HepG2 (cell line): ENCODE measurements around the gene NLRC3. TPM values are rescaled to one million over a fixed set of nuclear protein-coding genes. Genes with fewer than 3 reads are reported as not detected.
A peak's percentile ranks its signal among the peaks of the same experiment; 100 is the strongest.

ENCODE experiments used
- ATAC-seq: fragments of 200-7000 bp; cut with Tn5 transposase; 3 replicates; pipeline ENCODE4 v1.9.1; 2020; ENCODE audit warnings: mild to moderate bottlenecking, moderate library complexity
- BruUV-seq: library from RNA; stranded (reverse); fragments of 400-500 nt; replicated peaks from 2 replicates; lab custom pipeline; 2021; lab: Mats Ljungman, UMichigan
- CTCF ChIA-PET: fragments of 300-600 bp; formaldehyde crosslinking; extraction: SDS; loops from one replicate; lab custom pipeline; 2021; ENCODE audit warnings: low total read pairs, inconsistent platforms, low intra/inter-chr PET ratio; lab: Yijun Ruan, JAX
- POLR2A ChIA-PET: fragments of 350-600 bp; sonication (Branson Sonifier 250); formaldehyde crosslinking; loops from one replicate; lab custom pipeline; 2020; ENCODE audit warnings: antibody characterized with exemption, inconsistent platforms; lab: Yijun Ruan, JAX
- DNase-seq: peaks from one replicate; pipeline ENCODE4 v3.0.0-alpha.2; 2015; ENCODE audit warnings: low spot score
- FAIRE-seq: peaks from 3 replicates; lab custom pipeline; 2011; peaks lifted over from hg19 to GRCh38; lab: Jason Lieb, UNC
- H2AFZ ChIP-seq: one replicate; pipeline ENCODE4 v1.6.1; 2011; ENCODE audit warnings: low read length, inconsistent platforms
- H3K27ac ChIP-seq: fragments of 300-600 bp; 3 replicates; pipeline ENCODE4 v1.8.0; 2011; ENCODE audit warnings: mixed run types, mild to moderate bottlenecking, mixed read lengths, low read length, inconsistent platforms; ENCODE audit not compliant: insufficient read depth; ENCODE audit errors: extremely low read length
- H3K27me3 ChIP-seq, 2 experiments: fragments of 200-600 bp in 1 of 2; 2 replicates in 1 of 2; 3 replicates in 1 of 2; pipeline versions ENCODE4 v1.6.0 to v1.8.0; 2011; ENCODE audit warnings: low read length in 2 of 2, mild to moderate bottlenecking in 2 of 2, moderate library complexity in 2 of 2, inconsistent platforms in 1 of 2; ENCODE audit not compliant: insufficient read depth in 2 of 2, control insufficient read depth in 1 of 2
- H3K36me3 ChIP-seq, 2 experiments: fragments of 200-600 bp in 1 of 2; replicated peaks in 1 of 2; 2 replicates in 1 of 2; 3 replicates in 1 of 2; pipeline versions ENCODE4 v1.5.1 to v1.8.0; 2011; ENCODE audit warnings: low read length in 2 of 2, inconsistent platforms in 1 of 2; ENCODE audit not compliant: insufficient read depth in 2 of 2, control insufficient read depth in 1 of 2
- H3K4me1 ChIP-seq: 2 replicates; pipeline ENCODE4 v1.5.1; 2012; ENCODE audit warnings: low read length, inconsistent platforms; ENCODE audit not compliant: insufficient read depth
- H3K4me2 ChIP-seq: 2 replicates; pipeline ENCODE4 v1.6.0; 2011; ENCODE audit warnings: low read depth, low read length, inconsistent platforms
- H3K4me3 ChIP-seq, 3 experiments: fragments of 200-600 bp in 1 of 3; sonication (generic), shearing (Covaris generic) in 1 of 3; replicated peaks in 1 of 3; 2 replicates each; pipeline ENCODE4 v1.5.1; 2011 to 2016; ENCODE audit warnings: low read length in 3 of 3, inconsistent platforms in 2 of 3, low read depth in 2 of 3, mild to moderate bottlenecking in 2 of 3, control low read depth in 1 of 3, mixed read lengths in 1 of 3; ENCODE audit not compliant: insufficient read depth in 1 of 3
- H3K79me2 ChIP-seq: one replicate; pipeline ENCODE4 v1.6.1; 2011; ENCODE audit warnings: low read length, inconsistent platforms; ENCODE audit not compliant: insufficient read depth
- H3K9ac ChIP-seq: 2 replicates; pipeline ENCODE4 v1.6.0; 2011; ENCODE audit warnings: mild to moderate bottlenecking, low read depth, low read length, inconsistent platforms; ENCODE audit not compliant: insufficient read depth
- H3K9me3 ChIP-seq: 2 replicates; pipeline ENCODE4 v1.5.1; 2012; ENCODE audit warnings: mild to moderate bottlenecking, low read length
- H4K20me1 ChIP-seq: 2 replicates; pipeline ENCODE4 v1.6.0; 2011; ENCODE audit warnings: inconsistent platforms, mild to moderate bottlenecking, low read length, moderate library complexity; ENCODE audit not compliant: insufficient read depth
- HIVEP1 ChIP-seq: sonication (generic); formaldehyde crosslinking; IDR thresholded peaks from 2 replicates; pipeline ENCODE4 v1.4.0; 2020; ENCODE audit warnings: mild to moderate bottlenecking, missing genetic modification reagents
- MBD4 ChIP-seq: IDR thresholded peaks from 2 replicates; pipeline ENCODE4 v1.6.1; 2012; ENCODE audit warnings: low read length, inconsistent platforms, borderline replicate concordance
- SIX4 ChIP-seq: sonication (generic); formaldehyde crosslinking; IDR thresholded peaks from 2 replicates; pipeline ENCODE4 v1.4.0; 2020; ENCODE audit warnings: missing genetic modification reagents
- TBL1XR1 ChIP-seq: fragments of 150-350 bp; IDR thresholded peaks from 2 replicates; pipeline ENCODE4 v1.6.1; 2014; ENCODE audit warnings: borderline replicate concordance, low read length; ENCODE audit not compliant: partially characterized antibody
- ZNF264 ChIP-seq: sonication (generic); formaldehyde crosslinking; IDR thresholded peaks from 2 replicates; pipeline ENCODE4 v1.4.0; 2020; ENCODE audit warnings: missing genetic modification reagents
- ZNF282 ChIP-seq: fragments of 450-650 bp; IDR thresholded peaks from 2 replicates; pipeline ENCODE4 v1.6.1; 2018; ENCODE audit not compliant: partially characterized antibody
- ZNF574 ChIP-seq: sonication (generic); formaldehyde crosslinking; IDR thresholded peaks from 2 replicates; pipeline ENCODE4 v1.4.0; 2020; ENCODE audit warnings: missing genetic modification reagents
- whole genome bisulfite sequencing: methylation state at CpG from one replicate; pipeline ENCODE4 v1.1.6; 2017; ENCODE audit warnings: low lambda C conversion rate; 5-methylcytosine and 5-hydroxymethylcytosine counted together
- in situ Hi-C: cut with HindIII; loops from 2 replicates; pipeline ENCODE4 v1.10.0; 2017; ENCODE audit warnings: low pct_unique_long_range_greater_than_20kb; ENCODE audit not compliant: extremely low pct_ligation_motif_present
- intact Hi-C: fragments of 100-400 bp; cut with micrococcal nuclease; formaldehyde crosslinking; loops from one replicate; pipeline ENCODE4 v1.10.0; 2022; ENCODE audit not compliant: unreplicated experiment
- polyA plus RNA-seq, 8 experiments: library from polyadenylated mRNA; depleted of rRNA in 3 of 8; stranded (reverse) in 7 of 8; unstranded in 1 of 8; fragments of >200 nt; fragmentation: Illumina TruSeq in 4 of 8; extraction: Trizol in 4 of 8; gene quantifications; 2 replicates each; pipeline versions ENCODE4 v1.2.1 to v1.2.3, GENCODE V29; 2011 to 2016; ENCODE audit warnings: low read depth in 4 of 8, missing spikeins in 1 of 8, mixed read lengths in 1 of 8; ENCODE audit not compliant: insufficient read depth in 1 of 8
- total RNA-seq, 5 experiments: library from RNA; depleted of rRNA; stranded (reverse); fragments of >200 nt; fragmentation: Illumina TruSeq; extraction: Trizol; gene quantifications; 2 replicates each; pipeline ENCODE4 v1.2.3, GENCODE V29; 2016; ENCODE audit warnings: low read depth in 1 of 5

NLRC3 gene
- total and polyA plus RNA-seq, 2 of the 13 experiments (the other 11 are each of a cell fraction or from before 2014, with no cell fraction given): not detected

GRCh38 chr16:3550851-3551847 lies 26.1 kb downstream of the NLRC3 start:
- FAIRE-seq: no peak
- H3K9me3 ChIP-seq: no peaks in the 10 kb centered on the region
- H2AFZ ChIP-seq: no peak overlapping the region
- peaks cover 0 to 7% of the 10 kb centered on the region in 2 experiments; a peak in 1 of 5 replicates for H3K27me3 ChIP-seq
- no peak overlapping the region for H3K9ac ChIP-seq
- H3K4me3 ChIP-seq: no peak overlapping the region
- in situ Hi-C loops: no loop called here
- no peak for ATAC-seq
- ChIA-PET POLR2A (no interaction called here), CTCF (no interaction called here)
- peak; percentile 7 for TF ChIP-seq ZNF282
- no peak for TF ChIP-seq ZNF264 (CRISPR knock-in tag)
- 20% methylated on average over 6 of the region's 6 CpGs for WGBS
- no peaks in the 10 kb centered on the region for H3K79me2 ChIP-seq
- no peak overlapping the region for H3K27ac ChIP-seq
- H3K4me2 ChIP-seq: no peak overlapping the region
- peaks cover 8% of the 10 kb centered on the region; the same call in 1 of the 2 replicates for H3K4me1 ChIP-seq
- intact Hi-C loops: no loop called here
- no peaks in the 10 kb centered on the region for H4K20me1 ChIP-seq
- no peak for DNase-seq
- BruUV-seq: no TSS peak
- no peaks in the 10 kb centered on the region for H3K36me3 ChIP-seq

GRCh38 chr16:3549906-3550305 lies 27.3 kb downstream of the NLRC3 start:
- TF ChIP-seq ZNF574 (CRISPR knock-in tag) (no peak), MBD4 (no peak), TBL1XR1 (no peak), SIX4 (CRISPR knock-in tag) (no peak), HIVEP1 (no peak)
- Histone ChIP-seq H3K79me2 (no peaks in the 10 kb centered on the region), H4K20me1 (no peaks in the 10 kb centered on the region), H3K4me2 (no peak overlapping the region), H3K9me3 (no peaks in the 10 kb centered on the region), H3K27me3 (peaks cover 0 to 7% of the 10 kb centered on the region in 2 experiments; a peak in 1 of 5 replicates), H3K9ac (no peak overlapping the region), H3K4me3 (no peak overlapping the region), H3K4me1 (peaks cover 8% of the 10 kb centered on the region; the same call in 1 of the 2 replicates), H3K27ac (no peak overlapping the region), H2AFZ (no peak overlapping the region), H3K36me3 (no peaks in the 10 kb centered on the region)
- intact Hi-C loops: no loop called here
- CTCF ChIA-PET: no interaction called here
- FAIRE-seq: no peak
- POLR2A ChIA-PET: no interaction called here
- DNase-seq: no peak
- BruUV-seq: no TSS peak
- WGBS: 70% methylated on average over 2 of the region's 2 CpGs
- in situ Hi-C loops: no loop called here
- ATAC-seq: no peak
